H9 (cell line): ENCODE data around the gene ATP6V1G2. TPM values are rescaled to one million over a fixed set of nuclear protein-coding genes. Genes with fewer than 3 reads are reported as not detected.

Experiments
- DNase-seq: peaks from one replicate; pipeline ENCODE4 v3.0.0-alpha.2; 2017
- H2AFZ ChIP-seq: one replicate; pipeline ENCODE4 v1.6.1; 2013; ENCODE audit warnings: mild to moderate bottlenecking, low read length, control low read depth, moderate library complexity
- H2AK5ac ChIP-seq: 2 replicates; pipeline ENCODE4 v1.6.1; 2013; ENCODE audit warnings: low read length, control low read depth, mixed read lengths; ENCODE audit not compliant: insufficient read length
- H2BK120ac ChIP-seq: one replicate; pipeline ENCODE4 v1.6.1; 2013; ENCODE audit warnings: low read depth, mild to moderate bottlenecking, low read length, control low read depth, inconsistent platforms; ENCODE audit not compliant: poor library complexity, severe bottlenecking
- H2BK12ac ChIP-seq: 2 replicates; pipeline ENCODE4 v1.6.1; 2013; ENCODE audit warnings: low read length, control low read depth, mixed read lengths, low read depth; ENCODE audit not compliant: insufficient read length
- H2BK15ac ChIP-seq: 2 replicates; pipeline ENCODE4 v1.6.1; 2013; ENCODE audit warnings: low read depth, low read length, control low read depth
- H2BK20ac ChIP-seq: one replicate; pipeline ENCODE4 v1.6.1; 2013; ENCODE audit warnings: low read depth, mild to moderate bottlenecking, low read length, control low read depth, inconsistent platforms; ENCODE audit not compliant: poor library complexity, severe bottlenecking
- H2BK5ac ChIP-seq: 2 replicates; pipeline ENCODE4 v1.6.1; 2013; ENCODE audit warnings: low read length, control low read depth, mixed read lengths; ENCODE audit not compliant: insufficient read length
- H3K14ac ChIP-seq: 2 replicates; pipeline ENCODE4 v1.6.1; 2013; ENCODE audit warnings: low read length, control low read depth; ENCODE audit not compliant: insufficient read depth
- H3K18ac ChIP-seq: 2 replicates; pipeline ENCODE4 v1.6.1; 2013; ENCODE audit warnings: low read depth, mild to moderate bottlenecking, mixed read lengths, low read length, control low read depth; ENCODE audit not compliant: insufficient read length
- H3K23ac ChIP-seq: 2 replicates; pipeline ENCODE4 v1.6.1; 2013; ENCODE audit warnings: low read length, control low read depth, mixed read lengths, low read depth; ENCODE audit not compliant: insufficient read length
- H3K23me2 ChIP-seq: 2 replicates; pipeline ENCODE4 v1.6.1; 2013; ENCODE audit warnings: low read depth, mild to moderate bottlenecking, mixed read lengths, low read length, control low read depth; ENCODE audit not compliant: insufficient read length, poor library complexity, severe bottlenecking
- H3K27ac ChIP-seq: 2 replicates; pipeline ENCODE4 v1.5.1; 2013; ENCODE audit warnings: low read length, control low read depth, mixed read lengths, low read depth; ENCODE audit not compliant: insufficient read length
- H3K27me3 ChIP-seq: 2 replicates; pipeline ENCODE4 v1.6.1; 2013; ENCODE audit warnings: low read length, control low read depth, inconsistent platforms; ENCODE audit not compliant: insufficient read depth
- H3K4ac ChIP-seq: 2 replicates; pipeline ENCODE4 v1.6.1; 2013; ENCODE audit warnings: low read depth, mild to moderate bottlenecking, control low read depth, inconsistent platforms, low read length, moderate library complexity
- H3K4me1 ChIP-seq: 2 replicates; pipeline ENCODE4 v1.6.1; 2013; ENCODE audit warnings: low read length, control low read depth, inconsistent platforms; ENCODE audit not compliant: insufficient read depth
- H3K4me2 ChIP-seq: 2 replicates; pipeline ENCODE4 v1.6.1; 2013; ENCODE audit warnings: low read length, control low read depth, mixed read lengths; ENCODE audit not compliant: insufficient read length, insufficient read depth
- H3K56ac ChIP-seq: 2 replicates; pipeline ENCODE4 v1.6.1; 2013; ENCODE audit warnings: low read depth, mild to moderate bottlenecking, mixed read lengths, low read length, control low read depth; ENCODE audit not compliant: insufficient read length
- H3K79me1 ChIP-seq: 2 replicates; pipeline ENCODE4 v1.6.1; 2013; ENCODE audit warnings: low read depth, mild to moderate bottlenecking, moderate library complexity, low read length, control low read depth, inconsistent platforms; ENCODE audit not compliant: insufficient read depth, poor library complexity, severe bottlenecking
- H3K79me2 ChIP-seq: 2 replicates; pipeline ENCODE4 v1.6.1; 2013; ENCODE audit warnings: low read length, control low read depth, inconsistent platforms; ENCODE audit not compliant: insufficient read depth
- H3K9ac ChIP-seq: 2 replicates; pipeline ENCODE4 v1.6.1; 2013; ENCODE audit warnings: low read length, control low read depth, mixed read lengths; ENCODE audit not compliant: insufficient read length; ENCODE audit errors: extremely low read depth
- H3K9me3 ChIP-seq: one replicate; pipeline ENCODE4 v1.6.1; 2013; ENCODE audit warnings: low read depth, low read length, inconsistent platforms; ENCODE audit not compliant: control insufficient read depth
- H3T11ph ChIP-seq: one replicate; pipeline ENCODE4 v1.6.1; 2013; ENCODE audit warnings: mild to moderate bottlenecking, low read length, control low read depth, inconsistent platforms
- H4K20me1 ChIP-seq: one replicate; pipeline ENCODE4 v1.6.1; 2013; ENCODE audit not compliant: control insufficient read depth, insufficient read length, insufficient read depth
- H4K5ac ChIP-seq: 2 replicates; pipeline ENCODE4 v1.6.1; 2013; ENCODE audit warnings: low read depth, mild to moderate bottlenecking, mixed read lengths, low read length, control low read depth; ENCODE audit not compliant: insufficient read length
- H4K8ac ChIP-seq: replicated peaks from 2 replicates; pipeline ENCODE4 v1.6.1; 2013; ENCODE audit warnings: low read length, control low read depth, mixed read lengths, low read depth; ENCODE audit not compliant: insufficient read length
- H4K91ac ChIP-seq: 2 replicates; pipeline ENCODE4 v1.6.1; 2013; ENCODE audit warnings: low read depth, mild to moderate bottlenecking, moderate library complexity, mixed read lengths, low read length, control low read depth; ENCODE audit not compliant: insufficient read length
- H3K27ac Mint-ChIP-seq, 3 experiments: 2 replicates in 2 of 3; 3 replicates in 1 of 3; pipeline ENCODE4 v1.8.0; 2020 to 2021; ENCODE audit warnings: mixed read lengths in 3 of 3, mild to moderate bottlenecking in 1 of 3, moderate library complexity in 1 of 3
- H3K27me3 Mint-ChIP-seq: 2 replicates; pipeline ENCODE4 v1.8.0; 2021; ENCODE audit warnings: low read depth, mild to moderate bottlenecking, moderate library complexity, mixed read lengths
- H3K36me3 Mint-ChIP-seq, 3 experiments: 2 replicates in 2 of 3; 3 replicates in 1 of 3; pipeline ENCODE4 v1.8.0; 2020 to 2021; ENCODE audit warnings: low read depth in 3 of 3, mixed read lengths in 3 of 3; ENCODE audit not compliant: insufficient read depth in 1 of 3
- H3K4me1 Mint-ChIP-seq, 2 experiments: 2 replicates each; pipeline ENCODE4 v1.8.0; 2020; ENCODE audit warnings: mixed read lengths in 2 of 2
- H3K4me3 Mint-ChIP-seq, 2 experiments: 2 replicates in 1 of 2; 3 replicates in 1 of 2; pipeline ENCODE4 v1.8.0; 2020 to 2021; ENCODE audit warnings: mild to moderate bottlenecking in 2 of 2, mixed read lengths in 2 of 2, moderate library complexity in 1 of 2
- H3K9me3 Mint-ChIP-seq, 2 experiments: 2 replicates in 1 of 2; 3 replicates in 1 of 2; pipeline ENCODE4 v1.8.0; 2020; ENCODE audit warnings: mild to moderate bottlenecking in 2 of 2, mixed read lengths in 2 of 2, moderate library complexity in 1 of 2
- CTCF ChIP-seq: fragments of 200-600 bp; sonication (generic); conservative IDR thresholded peaks from 3 replicates; pipeline ENCODE4 v1.8.0; 2021; ENCODE audit warnings: antibody characterized with exemption, mild to moderate bottlenecking
- WGBS: extraction: QIAGEN DNeasy Blood & Tissue Kit; methylation state at CpG from one replicate; pipeline ENCODE4 v1.1.7; 2013; ENCODE audit warnings: missing lambda C conversion rate, low lambda C conversion rate, mixed read lengths; ENCODE audit not compliant: insufficient read length; ENCODE audit errors: extremely low coverage; 5-methylcytosine and 5-hydroxymethylcytosine counted together
- total RNA-seq: library from RNA; stranded (reverse); gene quantifications from 2 replicates; pipeline ENCODE4 v1.2.1, GENCODE V29; 2021

Gene ATP6V1G2
- total RNA-seq, 1 experiment from 2014 or later: 3.8 TPM

- no peaks in the 10 kb centered on the region for H3K79me1 ChIP-seq
- peak overlapping the region; percentile 24 to 40 (median 26); a peak in 4 of 7 replicates for H3K27ac Mint-ChIP-seq
Observed at GRCh38 chr6:31559958-31560696, 13.7 kb upstream of the ATP6V1G2 start.

More at GRCh38 chr6:31559958-31560696, 13.7 kb upstream of the ATP6V1G2 start:
- Histone ChIP-seq H3K18ac (no peak overlapping the region), H2AFZ (no peak overlapping the region), H2BK12ac (no peak overlapping the region), H3K56ac (no peak overlapping the region), H3K4ac (no peak overlapping the region), H4K91ac (no peak overlapping the region), H3K9me3 (no peaks in the 10 kb centered on the region), H4K20me1 (no peaks in the 10 kb centered on the region), H3K4me2 (no peak overlapping the region), H4K5ac (no peak overlapping the region), H2AK5ac (no peak overlapping the region), H3K27ac (no peak overlapping the region), H2BK20ac (no peak overlapping the region), H2BK5ac (no peak overlapping the region), H3K9ac (no peak overlapping the region), H3K79me2 (no peaks in the 10 kb centered on the region), H3K14ac (no peak overlapping the region), H3K23me2 (no peaks in the 10 kb centered on the region), H4K8ac (no peak overlapping the region), H2BK120ac (no peak overlapping the region), H3K23ac (no peak overlapping the region), H3T11ph (no peak overlapping the region), H2BK15ac (no peak overlapping the region), H3K27me3 (no peaks in the 10 kb centered on the region), H3K4me1 (peaks cover 4% of the 10 kb centered on the region; the same call in 1 of the 2 replicates)
- Mint-ChIP-seq H3K4me1 (peaks cover 4 to 18% of the 10 kb centered on the region in 2 experiments; a peak in 3 of 4 replicates), H3K9me3 (no peaks in the 10 kb centered on the region), H3K36me3 (peaks cover 14 to 39% (median 26%) of the 10 kb centered on the region in 3 experiments; a peak in 6 of 7 replicates), H3K4me3 (no peak overlapping the region), H3K27me3 (no peaks in the 10 kb centered on the region)
- no peak for DNase-seq
- no CpG with 5 or more reads among the region's 7 CpGs for WGBS
- TF ChIP-seq CTCF: no peak
